SK-N-SH (cell line): ENCODE data around the gene TM7SF2. TPM values are rescaled to one million over a fixed set of nuclear protein-coding genes. Genes with fewer than 3 reads are reported as not detected.

ENCODE experiments used
- CTCF ChIA-PET: fragments of 300-600, 350-600 bp; formaldehyde crosslinking; extraction: SDS; loops from one replicate; lab custom pipeline; 2021; lab: Yijun Ruan, JAX
- POLR2A ChIA-PET: fragments of 350-600 bp; sonication (Branson Sonifier 250); formaldehyde crosslinking; extraction: SDS; loops from one replicate; lab custom pipeline; 2020; ENCODE audit warnings: antibody characterized with exemption, inconsistent platforms; lab: Yijun Ruan, JAX
- DNase-seq: peaks from one replicate; pipeline ENCODE4 v3.0.0; 2012
- H2AFZ ChIP-seq: fragments of 200-600 bp; sonication (generic); 2 replicates; pipeline ENCODE4 v1.8.1; 2016; ENCODE audit warnings: antibody characterized with exemption, mild to moderate bottlenecking, low read depth
- H3F3A ChIP-seq: fragments of 200-600 bp; sonication (generic); replicated peaks from 2 replicates; pipeline ENCODE3; 2016; ENCODE audit warnings: antibody characterized with exemption, mild to moderate bottlenecking; ENCODE audit not compliant: insufficient read depth
- H3K27ac ChIP-seq, 2 experiments: fragments of 200-500 bp in 1 of 2; fragments of 200-600 bp in 1 of 2; sonication (Bioruptor generic) in 1 of 2; sonication (generic), shearing (Covaris generic) in 1 of 2; 2 replicates each; pipeline versions ENCODE4 v1.5.1 to v1.6.1; 2014 to 2016; ENCODE audit warnings: low read depth in 2 of 2, inconsistent platforms in 1 of 2, low read length in 1 of 2, mild to moderate bottlenecking in 1 of 2, mixed read lengths in 1 of 2
- H3K27me3 ChIP-seq: fragments of 200-600 bp; sonication (generic), shearing (Covaris generic); 2 replicates; pipeline ENCODE4 v1.6.1; 2016; ENCODE audit warnings: mixed run types; ENCODE audit not compliant: insufficient read depth
- H3K36me3 ChIP-seq, 2 experiments: fragments of 200-500 bp in 1 of 2; fragments of 200-600 bp in 1 of 2; sonication (Bioruptor generic) in 1 of 2; sonication (generic) in 1 of 2; replicated peaks in 1 of 2; 2 replicates each; pipeline versions ENCODE3 to v1.5.1; 2014 to 2016; ENCODE audit warnings: low read length in 1 of 2, mild to moderate bottlenecking in 1 of 2; ENCODE audit not compliant: insufficient read depth in 2 of 2, control insufficient read depth in 1 of 2
- H3K4me1 ChIP-seq, 2 experiments: fragments of 200-500 bp in 1 of 2; fragments of 200-600 bp in 1 of 2; sonication (Bioruptor generic) in 1 of 2; sonication (generic), shearing (Covaris generic) in 1 of 2; 2 replicates each; pipeline versions ENCODE4 v1.5.1 to v1.6.1; 2014 to 2016; ENCODE audit warnings: low read depth in 1 of 2, low read length in 1 of 2, mixed run types in 1 of 2; ENCODE audit not compliant: insufficient read depth in 2 of 2, control insufficient read depth in 1 of 2
- H3K4me2 ChIP-seq: fragments of 200-600 bp; sonication (generic), shearing (Covaris generic); 2 replicates; pipeline ENCODE4 v1.6.1; 2017; ENCODE audit warnings: mixed run types
- H3K4me3 ChIP-seq, 2 experiments: fragments of 200-500 bp in 1 of 2; fragments of 200-600 bp in 1 of 2; sonication (Bioruptor generic) in 1 of 2; sonication (generic), shearing (Covaris generic) in 1 of 2; 2 replicates each; pipeline versions ENCODE4 v1.5.1 to v1.8.1; 2014 to 2016; ENCODE audit warnings: low read depth in 2 of 2, inconsistent platforms in 1 of 2, low read length in 1 of 2, mild to moderate bottlenecking in 1 of 2, mixed read lengths in 1 of 2, moderate library complexity in 1 of 2
- H3K79me2 ChIP-seq: fragments of 200-600 bp; sonication (generic); 2 replicates; pipeline ENCODE4 v1.8.1; 2017; ENCODE audit warnings: mild to moderate bottlenecking; ENCODE audit not compliant: insufficient read depth
- H3K9ac ChIP-seq: fragments of 200-600 bp; sonication (generic); 2 replicates; pipeline ENCODE4 v1.6.1; 2017; ENCODE audit warnings: mixed run types
- H3K9me2 ChIP-seq: fragments of 200-600 bp; sonication (generic); 2 replicates; pipeline ENCODE4 v1.6.1; 2017; ENCODE audit warnings: mixed run types
- H3K9me3 ChIP-seq: fragments of 200-600 bp; sonication (generic); 2 replicates; pipeline ENCODE4 v1.6.1; 2017; ENCODE audit warnings: mixed run types, mild to moderate bottlenecking, moderate library complexity
- H4K20me1 ChIP-seq: fragments of 200-600 bp; sonication (generic); 2 replicates; pipeline ENCODE4 v1.6.1; 2017; ENCODE audit warnings: mild to moderate bottlenecking, mixed run types; ENCODE audit not compliant: insufficient read depth
- ELF1 ChIP-seq: IDR thresholded peaks from 2 replicates; pipeline ENCODE4 v1.4.0; 2012
- EP300 ChIP-seq, 2 experiments: IDR thresholded peaks; 2 replicates each; pipeline versions ENCODE4 v1.4.0 to v1.6.1; 2012; ENCODE audit warnings: borderline replicate concordance in 1 of 2, low read depth in 1 of 2, low read length in 1 of 2
- EZH2phosphoT487 ChIP-seq: fragments of 200-600 bp; sonication (generic); IDR thresholded peaks from 2 replicates; pipeline ENCODE4 v1.6.1; 2017; ENCODE audit warnings: low read depth, mixed run types, mild to moderate bottlenecking, antibody characterized with exemption, moderate library complexity, borderline replicate concordance
- FOXJ3 ChIP-seq: sonication (generic); formaldehyde crosslinking; IDR thresholded peaks from 2 replicates; pipeline ENCODE4 v1.5.1; 2020; ENCODE audit warnings: mild to moderate bottlenecking, missing genetic modification reagents
- FOXM1 ChIP-seq: IDR thresholded peaks from 2 replicates; pipeline ENCODE4 v1.4.0; 2012; ENCODE audit warnings: low read depth, mild to moderate bottlenecking
- JUND ChIP-seq: IDR thresholded peaks from 2 replicates; pipeline ENCODE4 v1.4.0; 2012
- NFIC ChIP-seq: IDR thresholded peaks from 2 replicates; pipeline ENCODE4 v1.4.0; 2012; ENCODE audit warnings: borderline replicate concordance
- NRF1 ChIP-seq: IDR thresholded peaks from 2 replicates; pipeline ENCODE4 v1.6.1; 2012; ENCODE audit warnings: low read depth, mild to moderate bottlenecking, low read length
- PBX3 ChIP-seq: IDR thresholded peaks from 2 replicates; pipeline ENCODE4; 2012
- POLR2AphosphoS5 ChIP-seq: IDR thresholded peaks from 2 replicates; pipeline ENCODE4 v1.6.1; 2012; ENCODE audit warnings: low read depth, low read length
- RCOR1 ChIP-seq: fragments of 150-350 bp; IDR thresholded peaks from 2 replicates; pipeline ENCODE4 v1.6.1; 2017; ENCODE audit warnings: antibody characterized with exemption, low read length
- RFX5 ChIP-seq: IDR thresholded peaks from 2 replicates; pipeline ENCODE4 v1.6.1; 2012; ENCODE audit warnings: mild to moderate bottlenecking, improper control_type of control experiment, low read length
- USF1 ChIP-seq: IDR thresholded peaks from 2 replicates; pipeline ENCODE4 v1.4.0; 2012; ENCODE audit warnings: low read depth, borderline replicate concordance
- USF2 ChIP-seq: fragments of 150-350 bp; IDR thresholded peaks from 2 replicates; pipeline ENCODE4 v1.6.1; 2017; ENCODE audit warnings: antibody characterized with exemption, low read length, low read depth, borderline replicate concordance
- YY1 ChIP-seq: IDR thresholded peaks from 2 replicates; pipeline ENCODE4 v1.4.0; 2012; ENCODE audit warnings: low read depth, mild to moderate bottlenecking
- WGBS: methylation state at CpG from one replicate; pipeline ENCODE4 v1.1.6; 2017; ENCODE audit warnings: low lambda C conversion rate; 5-methylcytosine and 5-hydroxymethylcytosine counted together
- polyA plus RNA-seq, 3 experiments: library from polyadenylated mRNA; depleted of rRNA; stranded (reverse); fragments of >200 nt; gene quantifications; 2 replicates each; pipeline ENCODE4 v1.2.3, GENCODE V29; 2012

TM7SF2 gene
- polyA plus RNA-seq, 1 of the 3 experiments (the other 2 are of a cell fraction) = 87.8 TPM

GRCh38 chr11:65128182-65129145, 16.8 kb downstream of the TM7SF2 start:
- Histone ChIP-seq H3F3A (peaks cover 10% of the 10 kb centered on the region), H3K9me3 (no peaks in the 10 kb centered on the region), H3K9me2 (no peaks in the 10 kb centered on the region), H3K4me1 (peaks cover 0 to 15% of the 10 kb centered on the region in 2 experiments; a peak in 2 of 4 replicates), H3K27me3 (no peaks in the 10 kb centered on the region), H3K4me3 (no peak overlapping the region), H3K9ac (no peak overlapping the region), H3K27ac (no peak overlapping the region), H4K20me1 (no peaks in the 10 kb centered on the region; the same call in 1 of the 2 replicates), H2AFZ (no peak overlapping the region), H3K79me2 (peaks cover 38% of the 10 kb centered on the region), H3K36me3 (peaks cover 25 to 77% of the 10 kb centered on the region in 2 experiments), H3K4me2 (no peak overlapping the region)
- TF ChIP-seq YY1 = no peak
- TF ChIP-seq ELF1 = no peak
- no peak for TF ChIP-seq FOXJ3 (CRISPR knock-in tag)
- TF ChIP-seq EP300 (IDR thresholded peaks at IDR 0.05; ENCODE audit: borderline replicate concordance in 1 of 2, low read depth in 1 of 2, low read length in 1 of 2) = no peak
- CTCF ChIA-PET = interaction anchor here (1.7 to 4.3 kb wide), 3 partner anchors 11 to 18 kb away, joined by 7 to 22 read pairs (median 10); partner anchors contain the start of genes TM7SF2 and ZNHIT2
- DNase-seq = no peak
- 95% methylated on average over 6 of the region's 15 CpGs for WGBS
- POLR2A ChIA-PET = interaction anchor here (0.5 to 1.6 kb wide), 4 partner anchors 16 to 572 kb away, joined by 4 to 5 read pairs (median 4); no protein-coding TSS in a partner anchor

- Histone ChIP-seq H3K27ac (no peak overlapping the region), H4K20me1 (no peaks in the 10 kb centered on the region; the same call in 1 of the 2 replicates), H3K9me3 (no peaks in the 10 kb centered on the region), H3K4me1 (peaks cover 0 to 17% of the 10 kb centered on the region in 2 experiments; a peak in 2 of 4 replicates), H3K9me2 (no peaks in the 10 kb centered on the region), H3K79me2 (peaks cover 33% of the 10 kb centered on the region; the same call in 1 of the 2 replicates), H3K4me3 (no peak overlapping the region), H3F3A (peaks cover 10% of the 10 kb centered on the region), H3K36me3 (peaks cover 19 to 72% of the 10 kb centered on the region in 2 experiments), H3K27me3 (no peaks in the 10 kb centered on the region), H3K9ac (no peak overlapping the region), H3K4me2 (no peak overlapping the region), H2AFZ (no peak overlapping the region)
- TF ChIP-seq USF2 = no peak
- TF ChIP-seq RFX5 = no peak
- no peak for TF ChIP-seq FOXM1
- no peak for TF ChIP-seq EZH2phosphoT487
- no peak for TF ChIP-seq PBX3
- TF ChIP-seq USF1 = no peak
- TF ChIP-seq JUND = no peak
- no peak for TF ChIP-seq POLR2AphosphoS5
- no peak for TF ChIP-seq ELF1
- no peak for TF ChIP-seq RCOR1
- TF ChIP-seq NFIC = no peak
- TF ChIP-seq NRF1 = no peak
- WGBS = 95% methylated on average over 9 of the region's 13 CpGs
- POLR2A ChIA-PET = no interaction called here
- no peak for DNase-seq
- CTCF ChIA-PET = interaction anchor here (0.8 to 4.3 kb wide), 5 partner anchors 12 to 386 kb away, joined by 3 to 23 read pairs (median 7); partner anchors contain the start of genes ARL2, RASGRP2, TM7SF2 and ZNHIT2
These were observed 18.2 kb downstream of the TM7SF2 start for GRCh38 chr11:65129649-65130441.
